ENCODE results near the gene FAM110A. TPM values are rescaled to one million over a fixed set of nuclear protein-coding genes. Genes with fewer than 3 reads are reported as not detected.
"Not testable (repeated sequence)": the region's sequence is repeated elsewhere in the genome, so short reads cannot be mapped to it uniquely, and the experiment has no call there.

The FAM110A gene
- total RNA-seq, 1 donor from 2014 or later = 11.8 TPM

DNA sequence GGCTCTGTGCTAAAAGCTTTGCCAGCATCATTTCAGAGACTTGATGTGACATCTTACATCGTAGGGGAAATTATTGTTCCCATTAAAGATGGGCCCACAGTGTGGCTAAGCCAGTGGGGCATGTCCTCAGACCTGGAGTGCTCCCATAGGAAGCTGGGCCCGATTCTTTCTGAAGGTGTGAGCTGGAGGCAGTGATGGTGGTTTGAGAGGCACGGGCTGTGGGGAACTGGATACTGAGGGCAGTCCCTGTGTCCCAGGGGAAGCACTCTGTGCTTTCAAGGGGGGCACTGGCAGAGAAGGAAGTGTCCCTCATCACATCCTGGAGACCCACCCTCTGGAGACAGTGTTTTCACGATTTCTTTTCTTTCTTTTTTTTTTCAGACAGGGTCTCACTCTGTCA, 8.6 kb upstream of the FAM110A start:
- TF ChIP-seq, protein P1, sequence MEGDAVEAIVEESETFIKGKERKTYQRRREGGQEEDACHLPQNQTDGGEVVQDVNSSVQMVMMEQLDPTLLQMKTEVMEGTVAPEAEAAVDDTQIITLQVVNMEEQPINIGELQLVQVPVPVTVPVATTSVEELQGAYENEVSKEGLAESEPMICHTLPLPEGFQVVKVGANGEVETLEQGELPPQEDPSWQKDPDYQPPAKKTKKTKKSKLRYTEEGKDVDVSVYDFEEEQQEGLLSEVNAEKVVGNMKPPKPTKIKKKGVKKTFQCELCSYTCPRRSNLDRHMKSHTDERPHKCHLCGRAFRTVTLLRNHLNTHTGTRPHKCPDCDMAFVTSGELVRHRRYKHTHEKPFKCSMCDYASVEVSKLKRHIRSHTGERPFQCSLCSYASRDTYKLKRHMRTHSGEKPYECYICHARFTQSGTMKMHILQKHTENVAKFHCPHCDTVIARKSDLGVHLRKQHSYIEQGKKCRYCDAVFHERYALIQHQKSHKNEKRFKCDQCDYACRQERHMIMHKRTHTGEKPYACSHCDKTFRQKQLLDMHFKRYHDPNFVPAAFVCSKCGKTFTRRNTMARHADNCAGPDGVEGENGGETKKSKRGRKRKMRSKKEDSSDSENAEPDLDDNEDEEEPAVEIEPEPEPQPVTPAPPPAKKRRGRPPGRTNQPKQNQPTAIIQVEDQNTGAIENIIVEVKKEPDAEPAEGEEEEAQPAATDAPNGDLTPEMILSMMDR (IDR thresholded peaks at IDR 0.05) = no peak
- no peak for TF ChIP-seq POLR2AphosphoS5 (IDR thresholded peaks at IDR 0.05; ENCODE audit: insufficient read depth in 1 of 2, low read depth in 1 of 2)
- no peak for TF ChIP-seq POLR2A (IDR thresholded peaks at IDR 0.05)
- DNase-seq (ENCODE audit: extremely low spot score in 2 of 2) = peak; percentile 42 to 58
- Histone ChIP-seq H3K27me3 (no peaks in the 10 kb centered on the region), H3K27ac (no peak overlapping the region), H3K9me3 (no peaks in the 10 kb centered on the region), H3K4me1 (no peaks in the 10 kb centered on the region), H3K4me3 (no peak overlapping the region), H3K36me3 (no peaks in the 10 kb centered on the region)
- intact Hi-C loops (cut with DNase I) = no loop called here

DNA sequence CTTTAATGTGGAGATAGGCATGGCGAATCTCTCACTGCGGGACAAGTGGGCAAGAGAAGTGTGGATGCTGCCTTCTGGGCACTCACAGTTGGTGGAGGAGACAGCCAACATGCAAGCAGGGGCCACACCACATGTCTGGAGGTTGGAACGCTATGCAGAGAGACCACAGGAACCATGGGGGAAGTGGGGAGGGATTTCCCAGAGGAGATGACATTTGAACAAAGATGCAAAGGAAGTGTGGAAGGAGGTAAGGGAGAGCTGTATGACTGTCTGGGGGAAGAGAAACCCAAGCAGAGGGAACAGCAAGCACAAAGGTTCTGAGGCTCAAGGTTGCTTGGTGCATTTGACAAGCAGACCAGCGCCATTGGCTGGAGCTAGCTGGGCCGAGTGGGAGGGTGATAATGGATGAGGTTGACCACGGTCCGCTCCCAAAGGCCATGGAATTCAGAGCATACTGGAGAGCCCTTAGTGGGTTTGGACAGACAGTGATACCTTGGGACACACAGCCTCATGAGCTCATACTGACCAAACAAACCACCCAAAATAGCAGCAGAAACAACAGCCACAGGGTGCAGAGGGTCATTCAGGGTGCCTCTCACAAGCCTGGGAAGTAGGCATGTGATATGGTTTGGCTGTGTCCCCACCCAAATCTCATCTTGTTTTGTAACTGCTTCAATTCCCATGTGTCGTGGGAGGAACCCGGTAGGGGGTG, 7.6 kb upstream of the FAM110A start:
- Histone ChIP-seq H3K27me3 (no peaks in the 10 kb centered on the region), H3K4me1 (no peaks in the 10 kb centered on the region), H3K4me3 (no peak overlapping the region), H3K27ac (no peak overlapping the region), H3K36me3 (no peaks in the 10 kb centered on the region), H3K9me3 (no peaks in the 10 kb centered on the region)
- intact Hi-C loops (cut with DNase I) = no loop called here
- DNase-seq (ENCODE audit: extremely low spot score in 2 of 2) = peak; percentile 56 to 61
- TF ChIP-seq POLR2AphosphoS5 (IDR thresholded peaks at IDR 0.05; ENCODE audit: insufficient read depth in 1 of 2, low read depth in 1 of 2) = no peak
- TF ChIP-seq, protein P1 (IDR thresholded peaks at IDR 0.05) = no peak
- TF ChIP-seq POLR2A (IDR thresholded peaks at IDR 0.05) = no peak

DNA sequence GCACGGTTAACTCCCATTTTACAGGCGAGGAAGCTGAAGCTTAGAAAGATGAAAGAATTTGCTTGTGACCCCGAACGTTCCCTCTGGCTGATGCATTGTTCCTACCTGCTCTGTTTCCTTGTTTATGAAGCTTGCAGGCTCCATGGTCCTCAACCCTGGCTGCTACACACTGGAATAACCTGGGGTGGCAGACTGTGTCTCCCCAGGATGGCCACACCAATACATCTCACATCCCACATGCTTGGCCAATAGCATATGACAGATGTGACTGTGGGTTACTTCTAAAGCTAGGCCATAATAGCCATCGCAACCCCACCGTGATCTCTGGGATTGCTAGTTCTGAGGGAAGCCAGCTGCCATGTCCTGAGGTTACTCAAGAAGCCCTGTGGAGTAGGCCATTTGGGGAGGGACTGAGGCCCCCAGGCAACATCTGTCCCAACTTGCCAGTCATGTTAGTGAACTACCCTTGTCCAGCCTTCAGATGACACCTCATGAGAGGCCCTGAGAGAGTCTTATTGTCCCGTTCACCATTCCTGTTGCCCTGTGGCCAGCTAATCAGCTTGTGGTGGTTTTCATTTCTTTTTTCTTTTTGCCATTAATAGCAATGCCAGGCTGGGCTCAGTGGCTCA, 6.7 kb upstream of the FAM110A start:
- Histone ChIP-seq H3K4me1 (no peaks in the 10 kb centered on the region), H3K27me3 (no peaks in the 10 kb centered on the region), H3K4me3 (no peak overlapping the region), H3K36me3 (no peaks in the 10 kb centered on the region), H3K27ac (no peak overlapping the region), H3K9me3 (no peaks in the 10 kb centered on the region)
- intact Hi-C loops (cut with DNase I) = no loop called here
- TF ChIP-seq POLR2AphosphoS5 (IDR thresholded peaks at IDR 0.05; ENCODE audit: insufficient read depth in 1 of 2, low read depth in 1 of 2) (no peak), POLR2A (IDR thresholded peaks at IDR 0.05) (no peak)
- TF ChIP-seq, protein P1 (IDR thresholded peaks at IDR 0.05) = no peak
- DNase-seq (ENCODE audit: extremely low spot score in 2 of 2) = peak; percentile 43 to 47

DNA sequence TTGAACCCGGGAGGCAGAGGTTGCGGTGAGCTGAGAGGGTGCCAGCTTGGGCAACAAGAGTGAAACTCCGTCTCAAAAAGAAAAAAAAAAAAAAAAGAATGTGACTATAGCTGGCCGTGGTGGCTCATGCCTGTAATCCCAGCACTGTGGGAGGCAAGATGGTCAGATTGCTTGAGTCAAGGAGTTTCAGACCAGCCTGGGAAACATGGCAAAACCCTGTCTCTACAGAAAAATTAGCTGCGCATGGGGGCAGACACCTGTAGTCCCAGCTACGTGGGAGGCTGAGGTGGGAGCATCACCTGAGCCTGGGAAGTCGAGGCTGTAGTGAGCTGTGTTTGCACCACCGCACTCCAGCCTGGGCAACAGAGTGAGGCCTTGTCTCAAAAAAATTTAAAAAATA, 5.5 kb upstream of the FAM110A start:
- H3K36me3 ChIP-seq; H3K4me1 ChIP-seq; H3K27ac ChIP-seq; H3K27me3 ChIP-seq; intact Hi-C loops (cut with DNase I); H3K9me3 ChIP-seq; H3K4me3 ChIP-seq: not testable (repeated sequence)
- DNase-seq (ENCODE audit: extremely low spot score in 2 of 2) = peak in 1 of 2 donors; percentile 64

DNA sequence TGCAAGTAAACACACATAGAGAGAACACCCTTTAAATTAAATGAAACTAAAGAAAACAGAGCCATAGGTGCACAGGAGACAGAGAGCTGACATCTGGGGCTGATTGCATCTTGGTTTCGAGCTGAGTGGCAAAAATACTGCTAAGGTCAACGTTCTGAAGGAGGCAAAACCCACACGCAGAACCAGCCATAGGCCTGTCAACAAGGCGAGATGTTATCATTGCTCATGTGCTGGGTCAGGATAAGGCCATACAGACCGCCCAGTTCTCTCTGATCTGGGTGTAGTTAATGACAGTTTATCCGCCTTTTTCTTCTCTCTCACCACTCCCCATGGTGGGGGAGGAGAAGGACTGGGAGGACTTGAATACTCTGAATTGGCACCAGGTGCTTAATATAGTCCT, 4.5 kb upstream of the FAM110A start:
- H3K9me3 ChIP-seq = no peaks in the 10 kb centered on the region
- intact Hi-C loops (cut with DNase I) = no loop called here
- H3K4me3 ChIP-seq = no peak overlapping the region
- no peak for TF ChIP-seq POLR2A (IDR thresholded peaks at IDR 0.05)
- TF ChIP-seq, protein P1 (IDR thresholded peaks at IDR 0.05) = no peak
- no peak for TF ChIP-seq POLR2AphosphoS5 (IDR thresholded peaks at IDR 0.05; ENCODE audit: insufficient read depth in 1 of 2, low read depth in 1 of 2)
- no peaks in the 10 kb centered on the region for H3K27me3 ChIP-seq
- no peaks in the 10 kb centered on the region for H3K36me3 ChIP-seq
- no peak overlapping the region for H3K27ac ChIP-seq
- DNase-seq (ENCODE audit: extremely low spot score in 2 of 2) = peak in 1 of 2 donors; percentile 83
- peaks cover under 1% of the 10 kb centered on the region for H3K4me1 ChIP-seq

All from vagina (tissue), 2 donors.